Heart left ventricle (tissue), 13 donors: ENCODE results near the gene TRIM59.

Experiments
- POLR2A ChIP-seq, 2 donors: fragments of 450-650 bp; IDR thresholded peaks; one replicate each; pipeline ENCODE4 v1.6.1; 2017; ENCODE audit warnings: antibody characterized with exemption in 2 of 2, mild to moderate bottlenecking in 2 of 2, moderate library complexity in 2 of 2
- TF ChIP-seq, protein P1 (sequence below), 12 donors: fragments of 200-600 bp; sonication (generic) in 4 of 12; IDR thresholded peaks; one replicate each; pipeline versions ENCODE4 v1.5.0 to v1.8.0; 2018 to 2022; ENCODE audit warnings: antibody characterized with exemption in 12 of 12, mild to moderate bottlenecking in 5 of 12
- donor health status: ischemic (EF 13 %, LVEDD 7.1; RV severe dilation, severe dysfunction).
- donor health status: DM: no; HTN: yes; CAD: no.
- donor health status: DM: no; HTN: no; CAD: no.
- donor health status: ischemic (EF 25% LVEDD 6.9; RV normal size, moderate dysfunction).
- donor health status: ischemic (EF 25% LVEDD 5.7; RV mildly dilated, moderate dysfunction).
- donor health status: ischemic (EF 35%, LVEDD 5.7; RV mildly dilated, moderate dysfunction).
- donor health status: nonischemic (EF 11% LVEDD 7.7; RV severe dilation, severe dysfunction).
- donor health status: DM: yes; HTN: yes; CAD: no.
- donor health status: PGD.
- donor health status: ischemic (EF 29% LVEDD 5.4; RV normal size, mild dysfunction).
- donor health status: nonischemic (EF 23%, LVEDD 6.1; RV moderate dilation, normal function).

GRCh38 chr3:160398820-160399124 is 50.8 kb downstream of the TRIM59 start:
- TF ChIP-seq, protein P1, sequence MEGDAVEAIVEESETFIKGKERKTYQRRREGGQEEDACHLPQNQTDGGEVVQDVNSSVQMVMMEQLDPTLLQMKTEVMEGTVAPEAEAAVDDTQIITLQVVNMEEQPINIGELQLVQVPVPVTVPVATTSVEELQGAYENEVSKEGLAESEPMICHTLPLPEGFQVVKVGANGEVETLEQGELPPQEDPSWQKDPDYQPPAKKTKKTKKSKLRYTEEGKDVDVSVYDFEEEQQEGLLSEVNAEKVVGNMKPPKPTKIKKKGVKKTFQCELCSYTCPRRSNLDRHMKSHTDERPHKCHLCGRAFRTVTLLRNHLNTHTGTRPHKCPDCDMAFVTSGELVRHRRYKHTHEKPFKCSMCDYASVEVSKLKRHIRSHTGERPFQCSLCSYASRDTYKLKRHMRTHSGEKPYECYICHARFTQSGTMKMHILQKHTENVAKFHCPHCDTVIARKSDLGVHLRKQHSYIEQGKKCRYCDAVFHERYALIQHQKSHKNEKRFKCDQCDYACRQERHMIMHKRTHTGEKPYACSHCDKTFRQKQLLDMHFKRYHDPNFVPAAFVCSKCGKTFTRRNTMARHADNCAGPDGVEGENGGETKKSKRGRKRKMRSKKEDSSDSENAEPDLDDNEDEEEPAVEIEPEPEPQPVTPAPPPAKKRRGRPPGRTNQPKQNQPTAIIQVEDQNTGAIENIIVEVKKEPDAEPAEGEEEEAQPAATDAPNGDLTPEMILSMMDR (IDR thresholded peaks at IDR 0.05) = no peak
- no peak for TF ChIP-seq POLR2A (IDR thresholded peaks at IDR 0.05)
